Keratinocyte (primary cell): ENCODE results near the gene NECTIN3. TPM values are rescaled to one million over a fixed set of nuclear protein-coding genes. Genes with fewer than 3 reads are reported as not detected.

Experiments
- DNase-seq: peaks from one replicate; pipeline ENCODE4 v3.0.0-alpha.2; 2011; ENCODE audit warnings: low read depth, missing footprints, low spot score
- FAIRE-seq: peaks from 2 replicates; lab custom pipeline; 2011; peaks lifted over from hg19 to GRCh38; lab: Jason Lieb, UNC
- H2AFZ ChIP-seq: 2 replicates; pipeline ENCODE4 v1.6.0; 2012; ENCODE audit warnings: low read length, control low read depth, inconsistent platforms; ENCODE audit not compliant: control insufficient read depth
- H3K27ac ChIP-seq: 2 replicates; pipeline ENCODE4 v1.5.1; 2011; ENCODE audit warnings: low read length; ENCODE audit not compliant: control insufficient read depth, insufficient read depth
- H3K27me3 ChIP-seq: 3 replicates; pipeline ENCODE4 v1.6.0; 2011; ENCODE audit warnings: low read length; ENCODE audit not compliant: control insufficient read depth, insufficient read depth; ENCODE audit errors: extremely low read depth
- H3K36me3 ChIP-seq, 2 experiments: 2 replicates in 1 of 2; 3 replicates in 1 of 2; pipeline ENCODE4 v1.5.1; 2011; ENCODE audit warnings: low read length in 2 of 2, mild to moderate bottlenecking in 1 of 2; ENCODE audit not compliant: control insufficient read depth in 2 of 2, insufficient read depth in 2 of 2; ENCODE audit errors: extremely low read depth in 1 of 2
- H3K4me1 ChIP-seq: 3 replicates; pipeline ENCODE4 v1.5.1; 2011; ENCODE audit warnings: low read length; ENCODE audit not compliant: control insufficient read depth, insufficient read depth; ENCODE audit errors: extremely low read depth
- H3K4me2 ChIP-seq: 3 replicates; pipeline ENCODE4 v1.6.0; 2011; ENCODE audit warnings: low read depth, low read length; ENCODE audit not compliant: control insufficient read depth, insufficient read depth; ENCODE audit errors: extremely low read depth
- H3K4me3 ChIP-seq, 3 experiments: fragments of 200-600 bp in 1 of 3; sonication (generic) in 1 of 3; 2 replicates in 2 of 3; 3 replicates in 1 of 3; pipeline ENCODE4 v1.5.1; 2011 to 2016; ENCODE audit warnings: low read length in 3 of 3, mild to moderate bottlenecking in 3 of 3, control low read depth in 2 of 3, inconsistent platforms in 1 of 3, low read depth in 1 of 3, mixed read lengths in 1 of 3, mixed run types in 1 of 3, moderate library complexity in 1 of 3; ENCODE audit not compliant: control insufficient read depth in 2 of 3, insufficient read depth in 2 of 3; ENCODE audit errors: extremely low read depth in 1 of 3
- H3K79me2 ChIP-seq: 2 replicates; pipeline ENCODE4 v1.6.0; 2012; ENCODE audit warnings: low read length; ENCODE audit not compliant: control insufficient read depth, insufficient read depth
- H3K9ac ChIP-seq: 3 replicates; pipeline ENCODE4 v1.6.0; 2011; ENCODE audit warnings: low read length; ENCODE audit not compliant: control insufficient read depth, insufficient read depth; ENCODE audit errors: extremely low read depth
- H3K9me1 ChIP-seq: 3 replicates; pipeline ENCODE4 v1.6.0; 2011; ENCODE audit warnings: low read length; ENCODE audit not compliant: control insufficient read depth, insufficient read depth; ENCODE audit errors: extremely low read depth
- H3K9me3 ChIP-seq: 2 replicates; pipeline ENCODE4 v1.5.1; 2012; ENCODE audit warnings: low read depth, low read length; ENCODE audit not compliant: control insufficient read depth
- H4K20me1 ChIP-seq: 3 replicates; pipeline ENCODE4 v1.6.0; 2011; ENCODE audit warnings: low read length; ENCODE audit not compliant: control insufficient read depth, insufficient read depth; ENCODE audit errors: extremely low read depth
- EZH2 ChIP-seq: IDR thresholded peaks from one replicate; pipeline ENCODE4 v1.6.1; 2012; ENCODE audit warnings: inconsistent platforms, mild to moderate bottlenecking, low read length, moderate library complexity
- dilution Hi-C: fragments of 300-500 bp; cut with MboI; formaldehyde crosslinking; loops from one replicate; pipeline ENCODE4 v1.7.0; 2020; ENCODE audit warnings: low sequenced_read_pairs; ENCODE audit not compliant: extremely low pct_ligation_motif_present
- polyA plus RNA-seq, 5 experiments: library from polyadenylated mRNA; depleted of rRNA in 3 of 5; stranded (reverse) in 3 of 5; stranded (forward) in 1 of 5; unstranded in 1 of 5; fragments of >200 nt; gene quantifications; 1 replicate in 1 of 5; 2 replicates in 3 of 5; 3 replicates in 1 of 5; pipeline versions ENCODE4 v1.2.1 to v1.2.3, GENCODE V29; 2011 to 2012; ENCODE audit warnings: missing spikeins in 2 of 5, low read depth in 1 of 5, low replicate concordance in 1 of 5
- TF ChIP-seq, protein P1 (sequence below), 3 experiments: IDR thresholded peaks in 1 of 3; conservative IDR thresholded peaks in 1 of 3; optimal IDR thresholded peaks in 1 of 3; 2 replicates in 2 of 3; 3 replicates in 1 of 3; pipeline versions ENCODE3 to v1.5.1; 2011; ENCODE audit warnings: low read length in 3 of 3, mild to moderate bottlenecking in 3 of 3, moderate library complexity in 2 of 3, control low read depth in 1 of 3, inconsistent platforms in 1 of 3; ENCODE audit not compliant: insufficient read depth in 2 of 3; ENCODE audit errors: extremely low read depth in 1 of 3

NECTIN3 gene
- polyA plus RNA-seq, 1 donor (not counting 4 experiments of a cell fraction or from before 2014, with no cell fraction given), result 2.1 TPM

- Histone ChIP-seq H3K27ac (no peak overlapping the region), H3K36me3 (no peaks in the 10 kb centered on the region), H4K20me1 (no peaks in the 10 kb centered on the region), H3K9ac (no peak overlapping the region), H3K4me1 (no peaks in the 10 kb centered on the region), H3K4me2 (no peak overlapping the region), H3K27me3 (no peaks in the 10 kb centered on the region), H3K79me2 (no peaks in the 10 kb centered on the region), H3K9me3 (no peaks in the 10 kb centered on the region), H3K4me3 (no peak overlapping the region), H2AFZ (no peak overlapping the region), H3K9me1 (no peaks in the 10 kb centered on the region)
- no peak for FAIRE-seq
- no peak for DNase-seq
- dilution Hi-C loops, result no loop called here
- TF ChIP-seq, protein P1, sequence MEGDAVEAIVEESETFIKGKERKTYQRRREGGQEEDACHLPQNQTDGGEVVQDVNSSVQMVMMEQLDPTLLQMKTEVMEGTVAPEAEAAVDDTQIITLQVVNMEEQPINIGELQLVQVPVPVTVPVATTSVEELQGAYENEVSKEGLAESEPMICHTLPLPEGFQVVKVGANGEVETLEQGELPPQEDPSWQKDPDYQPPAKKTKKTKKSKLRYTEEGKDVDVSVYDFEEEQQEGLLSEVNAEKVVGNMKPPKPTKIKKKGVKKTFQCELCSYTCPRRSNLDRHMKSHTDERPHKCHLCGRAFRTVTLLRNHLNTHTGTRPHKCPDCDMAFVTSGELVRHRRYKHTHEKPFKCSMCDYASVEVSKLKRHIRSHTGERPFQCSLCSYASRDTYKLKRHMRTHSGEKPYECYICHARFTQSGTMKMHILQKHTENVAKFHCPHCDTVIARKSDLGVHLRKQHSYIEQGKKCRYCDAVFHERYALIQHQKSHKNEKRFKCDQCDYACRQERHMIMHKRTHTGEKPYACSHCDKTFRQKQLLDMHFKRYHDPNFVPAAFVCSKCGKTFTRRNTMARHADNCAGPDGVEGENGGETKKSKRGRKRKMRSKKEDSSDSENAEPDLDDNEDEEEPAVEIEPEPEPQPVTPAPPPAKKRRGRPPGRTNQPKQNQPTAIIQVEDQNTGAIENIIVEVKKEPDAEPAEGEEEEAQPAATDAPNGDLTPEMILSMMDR (optimal IDR thresholded peaks at IDR 0.05 in 1 of 3, IDR thresholded peaks at IDR 0.05 in 1 of 3, conservative IDR thresholded peaks at IDR 0.05 in 1 of 3; ENCODE audit: extremely low read depth in 1 of 3, insufficient read depth in 2 of 3, low read length in 3 of 3), result no peak
- no peak for TF ChIP-seq EZH2
Observed at GRCh38 chr3:111103807-111104206, 32.2 kb downstream of the NECTIN3 start.

- Histone ChIP-seq H3K27ac (no peak overlapping the region), H3K27me3 (no peaks in the 10 kb centered on the region), H3K9me1 (no peaks in the 10 kb centered on the region), H3K36me3 (no peaks in the 10 kb centered on the region), H3K79me2 (no peaks in the 10 kb centered on the region), H4K20me1 (no peaks in the 10 kb centered on the region), H3K4me2 (no peak overlapping the region), H3K4me3 (no peak overlapping the region), H3K4me1 (no peaks in the 10 kb centered on the region), H2AFZ (no peak overlapping the region), H3K9ac (no peak overlapping the region), H3K9me3 (no peaks in the 10 kb centered on the region)
- FAIRE-seq, result no peak
- dilution Hi-C loops, result no loop called here
- TF ChIP-seq, protein P1 (optimal IDR thresholded peaks at IDR 0.05 in 1 of 3, IDR thresholded peaks at IDR 0.05 in 1 of 3, conservative IDR thresholded peaks at IDR 0.05 in 1 of 3; ENCODE audit: extremely low read depth in 1 of 3, insufficient read depth in 2 of 3, low read length in 3 of 3), result no peak
- no peak for TF ChIP-seq EZH2
- DNase-seq, result no peak
Observed at GRCh38 chr3:111106993-111107661, 35.5 kb downstream of the NECTIN3 start.
